Mammary epithelial cell (primary cell): ENCODE measurements around the gene AKAP10.

Experiments used
- CTCF ChIP-seq, 2 donors: IDR thresholded peaks in 1 of 2; conservative IDR thresholded peaks in 1 of 2; 2 replicates each; pipeline ENCODE4 v1.5.1; 2011 to 2012; ENCODE audit warnings: inconsistent platforms in 2 of 2, low read length in 2 of 2, mild to moderate bottlenecking in 2 of 2, control low read depth in 1 of 2, low read depth in 1 of 2; ENCODE audit not compliant: insufficient read depth in 1 of 2; ENCODE audit errors: extremely low read depth in 1 of 2
- EZH2 ChIP-seq: IDR thresholded peaks from 2 replicates; pipeline ENCODE4 v1.6.1; 2012; ENCODE audit warnings: low read length, inconsistent platforms, borderline replicate concordance

- TF ChIP-seq CTCF (conservative IDR thresholded peaks at IDR 0.05 in 1 of 2, IDR thresholded peaks at IDR 0.05 in 1 of 2; ENCODE audit: extremely low read depth in 1 of 2, insufficient read depth in 1 of 2, low read depth in 1 of 2, low read length in 2 of 2) (no peak), EZH2 (no peak)
These were observed 18.9 kb upstream of the AKAP10 start for GRCh38 chr17:19996502-19996901.
